Vagina (tissue), 2 donors: ENCODE data around the gene DAND5.

Experiments
- POLR2A ChIP-seq, 2 donors: fragments of 450-650 bp; IDR thresholded peaks; one replicate each; pipeline ENCODE4 v1.6.1; 2017; ENCODE audit warnings: antibody characterized with exemption in 2 of 2, mild to moderate bottlenecking in 2 of 2, moderate library complexity in 2 of 2
- POLR2AphosphoS5 ChIP-seq, 2 donors: sonication (generic); formaldehyde crosslinking; IDR thresholded peaks; one replicate each; pipeline ENCODE4 v1.9.0; 2017; ENCODE audit warnings: antibody characterized with exemption in 2 of 2, mild to moderate bottlenecking in 2 of 2, low read depth in 1 of 2; ENCODE audit not compliant: insufficient read depth in 1 of 2
- TF ChIP-seq, protein P1 (sequence below), 3 experiments: fragments of 450-650 bp in 2 of 3; fragments of 200-600 bp in 1 of 3; sonication (generic) in 1 of 3; IDR thresholded peaks; one replicate each; pipeline ENCODE4 v1.5.1; 2017 to 2019; ENCODE audit warnings: antibody characterized with exemption in 3 of 3, mild to moderate bottlenecking in 2 of 3, moderate library complexity in 2 of 3

DNA sequence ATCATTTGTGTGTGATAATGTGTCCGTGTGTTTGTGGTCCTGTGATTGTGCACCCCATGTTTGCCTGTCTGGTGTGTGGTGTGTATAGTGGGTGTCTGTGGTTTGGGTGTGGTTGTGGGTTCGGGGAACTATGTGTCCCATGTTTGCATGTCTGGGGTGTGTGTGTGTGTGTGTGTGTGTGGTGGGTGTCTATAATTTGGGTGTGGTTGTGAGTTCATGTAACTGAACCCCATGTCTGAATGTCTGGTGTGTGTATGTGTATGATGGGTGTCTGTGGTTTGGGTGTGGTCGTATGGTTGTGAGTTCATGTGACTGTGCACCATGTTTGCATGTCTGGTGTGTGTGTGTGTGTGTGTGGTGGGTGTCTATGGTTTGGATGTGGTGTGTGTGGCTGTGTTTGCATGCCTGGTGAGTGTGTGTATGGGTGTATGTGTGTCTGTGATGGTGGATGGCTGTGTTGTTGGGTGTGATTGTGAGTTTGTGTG is 14.8 kb downstream of the DAND5 start:
- TF ChIP-seq, protein P1, sequence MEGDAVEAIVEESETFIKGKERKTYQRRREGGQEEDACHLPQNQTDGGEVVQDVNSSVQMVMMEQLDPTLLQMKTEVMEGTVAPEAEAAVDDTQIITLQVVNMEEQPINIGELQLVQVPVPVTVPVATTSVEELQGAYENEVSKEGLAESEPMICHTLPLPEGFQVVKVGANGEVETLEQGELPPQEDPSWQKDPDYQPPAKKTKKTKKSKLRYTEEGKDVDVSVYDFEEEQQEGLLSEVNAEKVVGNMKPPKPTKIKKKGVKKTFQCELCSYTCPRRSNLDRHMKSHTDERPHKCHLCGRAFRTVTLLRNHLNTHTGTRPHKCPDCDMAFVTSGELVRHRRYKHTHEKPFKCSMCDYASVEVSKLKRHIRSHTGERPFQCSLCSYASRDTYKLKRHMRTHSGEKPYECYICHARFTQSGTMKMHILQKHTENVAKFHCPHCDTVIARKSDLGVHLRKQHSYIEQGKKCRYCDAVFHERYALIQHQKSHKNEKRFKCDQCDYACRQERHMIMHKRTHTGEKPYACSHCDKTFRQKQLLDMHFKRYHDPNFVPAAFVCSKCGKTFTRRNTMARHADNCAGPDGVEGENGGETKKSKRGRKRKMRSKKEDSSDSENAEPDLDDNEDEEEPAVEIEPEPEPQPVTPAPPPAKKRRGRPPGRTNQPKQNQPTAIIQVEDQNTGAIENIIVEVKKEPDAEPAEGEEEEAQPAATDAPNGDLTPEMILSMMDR (IDR thresholded peaks at IDR 0.05): no peak
- TF ChIP-seq POLR2AphosphoS5 (IDR thresholded peaks at IDR 0.05; ENCODE audit: insufficient read depth in 1 of 2, low read depth in 1 of 2) (no peak), POLR2A (IDR thresholded peaks at IDR 0.05) (no peak)
